AG08396 (cell line): ENCODE measurements around the gene CCDC187.

Source experiments
- DNase-seq: peaks from one replicate; pipeline ENCODE4 v3.0.0; 2012; ENCODE audit warnings: low spot score, mixed read lengths

CCDC187 gene

DNA sequence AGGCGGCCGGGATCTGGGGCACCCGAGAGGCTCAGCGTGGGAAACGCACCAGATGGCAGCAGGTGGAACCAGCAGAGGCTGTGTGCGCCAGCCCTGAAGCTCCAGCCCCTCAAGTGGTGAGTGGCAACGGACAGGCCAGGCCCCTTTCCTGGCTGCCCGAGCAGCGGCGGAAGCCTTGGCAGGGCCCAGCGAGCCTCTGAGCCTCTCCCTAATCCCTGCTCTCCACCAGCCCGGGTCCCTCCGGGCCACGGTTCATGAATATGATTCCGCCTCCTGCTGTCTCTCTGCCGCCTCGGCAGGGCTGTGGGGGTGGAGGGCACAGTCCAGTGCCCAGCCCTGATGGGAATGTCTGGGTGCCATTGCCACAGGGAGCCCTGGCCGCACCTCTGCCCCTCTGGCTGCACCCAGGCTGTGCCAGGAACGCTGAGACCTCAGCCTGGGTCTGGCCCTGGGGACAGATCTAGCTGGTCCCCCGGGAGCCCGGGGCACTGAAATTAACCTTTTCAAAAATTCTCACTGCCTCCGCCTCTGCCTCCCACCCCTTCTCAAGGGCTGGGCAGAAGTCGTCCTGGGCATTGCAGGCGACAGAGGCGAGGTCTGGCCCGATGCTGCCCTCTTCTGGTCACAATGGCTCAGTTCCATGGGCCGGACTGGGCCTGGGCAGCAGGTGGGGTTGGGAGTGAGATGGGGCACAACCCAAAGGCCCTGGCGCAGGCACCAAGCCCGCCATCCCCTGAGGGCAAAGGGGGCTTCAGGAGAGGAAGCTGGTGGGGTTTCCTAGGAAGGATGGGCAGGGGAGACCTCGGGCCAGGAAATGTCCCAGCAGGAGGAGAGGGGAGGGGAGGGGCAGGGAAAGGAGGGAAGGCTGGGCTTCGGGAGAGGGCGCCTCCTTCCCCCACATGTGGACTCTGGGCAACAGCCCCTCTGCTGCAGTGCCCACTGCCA is 20.3 kb downstream of the CCDC187 start:
- DNase-seq = peak; percentile 93

DNA sequence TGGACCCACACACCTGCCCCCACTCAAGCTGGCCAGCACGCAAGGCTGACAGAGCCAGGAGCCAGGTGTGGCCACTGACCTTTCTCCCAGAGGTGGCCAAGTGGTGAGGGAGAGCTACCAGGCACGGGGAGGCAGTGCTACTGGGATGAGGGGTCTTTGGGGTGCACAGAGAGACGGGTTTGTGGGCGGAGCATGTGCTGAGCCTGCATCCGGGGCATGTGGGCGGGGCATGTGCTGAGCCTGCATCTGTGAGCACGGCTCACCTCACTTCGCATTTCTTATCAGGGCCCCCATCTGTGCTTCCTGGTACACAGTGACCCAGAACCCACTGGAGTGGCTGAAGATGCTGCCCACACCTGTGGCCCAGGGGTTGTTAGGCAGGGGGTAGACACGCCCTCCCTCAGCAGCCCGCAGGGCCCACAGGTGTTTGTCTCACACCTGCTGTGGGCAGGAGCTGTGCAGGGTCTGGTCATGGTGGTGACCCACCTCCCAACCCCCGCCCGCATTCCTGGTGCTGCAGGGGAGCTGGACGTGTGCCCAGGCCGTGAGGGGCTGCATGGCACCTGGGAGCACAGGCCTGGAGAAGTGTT is 21.5 kb downstream of the CCDC187 start:
- no peak for DNase-seq

DNA sequence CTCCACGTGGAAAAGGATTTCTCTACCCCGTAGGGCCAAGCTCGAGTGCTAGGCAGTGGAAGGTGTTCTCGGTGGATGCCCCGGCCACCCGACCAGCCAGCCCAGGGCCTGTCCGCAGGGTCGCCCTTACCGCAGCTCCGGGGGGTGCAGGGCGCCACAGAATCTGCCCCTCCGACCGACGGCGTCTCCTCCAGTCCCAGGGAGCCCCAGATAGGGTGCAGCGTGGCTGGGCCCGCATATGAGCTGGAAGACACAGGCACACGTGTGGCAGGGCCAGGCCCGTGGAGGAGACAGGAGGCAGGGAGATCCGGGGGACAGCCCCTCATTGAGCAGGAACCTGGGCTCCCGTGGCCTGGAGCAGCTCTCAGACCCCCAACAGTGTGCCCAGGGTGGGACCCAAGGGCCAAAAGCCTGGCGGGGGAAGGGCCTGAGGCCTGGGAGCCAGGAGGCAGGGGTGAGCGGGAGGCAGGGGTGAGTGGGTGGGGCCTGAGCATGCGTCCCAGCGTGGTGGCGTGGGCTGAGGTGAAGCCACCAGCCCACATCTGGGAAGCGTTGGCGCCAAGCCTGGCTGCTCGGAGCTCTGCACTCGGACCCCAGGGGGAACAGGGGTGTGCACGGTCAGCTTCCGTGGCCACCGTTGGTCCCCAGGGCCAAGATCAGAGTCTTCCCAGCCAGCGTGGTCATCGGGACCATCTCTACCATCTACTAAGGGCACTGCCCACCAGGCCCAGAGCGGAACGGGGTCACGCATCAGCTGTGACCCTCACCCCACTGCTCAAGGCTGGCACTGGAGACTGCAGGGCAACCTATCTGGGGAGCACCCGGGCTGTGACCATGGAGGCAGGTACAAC is 22.2 kb downstream of the CCDC187 start:
- no peak for DNase-seq

DNA sequence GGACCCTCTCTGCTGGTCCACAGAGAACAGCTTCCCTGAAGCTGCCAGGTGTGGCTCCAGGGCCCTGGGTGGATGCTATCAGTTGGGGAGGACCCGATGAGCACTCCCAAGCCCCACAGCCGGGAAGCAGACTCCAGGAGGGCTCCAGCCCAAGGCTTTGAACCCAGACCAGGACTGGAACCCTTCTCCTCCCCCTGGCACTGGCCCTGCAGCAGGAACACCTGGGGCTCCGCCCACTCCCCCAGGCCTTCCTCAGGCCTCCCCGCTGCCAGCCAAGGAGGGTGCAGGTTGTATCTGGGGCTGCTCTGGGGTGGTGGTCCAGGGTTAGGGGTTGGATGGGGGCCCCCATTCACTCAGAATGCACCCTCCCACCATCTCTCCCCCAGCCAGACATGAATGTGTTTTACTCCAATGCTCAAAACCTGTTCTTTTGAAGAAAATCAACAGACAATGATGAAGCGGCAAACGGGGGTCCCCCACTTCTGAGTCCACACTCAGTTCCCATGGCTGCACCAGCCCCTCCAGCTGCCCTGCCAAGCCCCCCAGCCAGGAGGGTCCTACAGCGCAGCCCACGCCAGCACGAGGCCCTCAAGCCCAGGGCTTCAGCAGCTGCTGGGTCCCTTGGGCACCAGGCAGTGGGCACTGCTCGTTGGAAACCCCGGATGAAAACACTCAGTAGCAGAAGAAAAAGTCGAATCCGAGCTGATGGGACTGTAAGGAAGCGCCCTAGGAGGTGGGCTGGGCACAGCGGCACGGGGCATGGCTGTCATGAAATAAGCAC is 23.2 kb downstream of the CCDC187 start:
- no peak for DNase-seq

DNA sequence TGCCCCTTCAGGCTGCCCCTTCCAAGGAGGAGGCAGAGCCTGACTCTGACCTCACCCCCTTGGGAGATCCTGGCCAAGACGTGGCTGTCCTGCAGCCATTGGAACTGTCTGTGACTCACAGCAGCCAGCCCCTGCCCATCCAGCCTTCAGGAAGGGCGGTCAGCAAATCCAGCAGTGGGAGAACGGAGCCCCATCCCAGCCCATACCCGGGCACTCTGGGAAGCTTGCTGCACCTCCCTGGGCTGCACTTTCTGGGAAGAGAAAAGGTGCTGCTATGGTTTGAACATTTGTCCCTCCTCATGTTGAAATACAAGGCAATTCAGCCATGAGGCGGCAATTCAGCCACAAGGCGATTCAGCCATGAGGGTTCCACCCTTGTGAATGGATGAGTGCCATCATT is 24.4 kb downstream of the CCDC187 start:
- DNase-seq = no peak

DNA sequence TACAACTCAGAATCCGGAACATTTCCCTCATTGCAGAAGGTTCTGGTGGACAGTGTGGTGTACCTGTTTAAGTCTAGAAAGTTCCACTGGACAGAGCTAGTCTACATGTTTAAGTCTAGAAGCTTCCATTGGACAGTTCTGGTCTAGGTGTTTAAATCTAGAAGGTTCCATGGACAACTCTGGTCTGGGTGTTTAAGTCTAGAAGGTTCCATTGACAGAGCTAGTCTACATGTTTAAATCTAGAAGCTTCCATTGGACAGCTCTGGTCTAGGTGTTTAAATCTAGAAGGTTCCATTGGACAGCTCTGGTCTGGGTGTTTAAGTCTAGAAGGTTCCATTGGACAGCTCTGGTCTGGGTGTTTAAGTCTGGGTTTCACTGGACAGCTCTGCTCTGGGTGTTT is 25.0 kb downstream of the CCDC187 start:
- no peak for DNase-seq

DNA sequence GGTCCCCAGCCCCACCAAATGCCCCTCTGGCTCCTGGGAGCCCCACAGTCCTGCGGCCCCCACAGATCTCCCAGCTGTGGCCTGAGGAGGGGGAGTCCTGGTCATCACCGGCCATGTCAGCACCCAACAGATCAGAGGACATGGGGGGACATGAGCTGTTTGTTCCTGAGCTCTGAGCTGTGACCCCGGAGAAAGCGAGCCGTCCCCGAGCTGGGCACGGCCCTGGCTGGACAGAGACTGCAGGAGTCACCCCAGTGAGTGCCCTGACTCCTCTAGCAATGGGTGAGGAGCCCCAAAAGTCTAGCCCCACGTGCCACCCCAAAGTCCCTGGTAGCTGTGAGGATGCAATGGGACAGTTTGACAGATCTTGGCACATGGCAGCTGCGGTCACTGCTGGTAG is 25.7 kb downstream of the CCDC187 start:
- DNase-seq = no peak

DNA sequence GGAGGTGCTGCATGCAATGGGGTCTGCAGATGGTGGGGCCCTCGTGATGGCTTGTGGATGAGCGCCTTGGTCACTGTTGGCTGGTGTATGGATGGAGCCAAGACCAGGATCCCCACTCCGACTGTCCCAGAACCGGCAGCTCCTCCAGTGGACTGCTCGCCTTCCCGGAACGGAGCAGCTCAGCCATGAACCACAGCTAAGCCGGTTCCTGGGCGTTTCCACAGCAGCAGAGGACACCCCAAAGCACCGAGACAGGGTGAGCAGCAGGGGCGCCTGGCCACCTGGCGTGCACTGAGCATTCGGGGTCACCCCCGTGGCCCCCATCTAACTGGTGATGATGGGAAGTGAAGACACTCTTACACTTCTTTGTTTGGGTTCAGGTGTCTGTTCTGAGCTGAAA is 26.1 kb downstream of the CCDC187 start:
- no peak for DNase-seq

DNA sequence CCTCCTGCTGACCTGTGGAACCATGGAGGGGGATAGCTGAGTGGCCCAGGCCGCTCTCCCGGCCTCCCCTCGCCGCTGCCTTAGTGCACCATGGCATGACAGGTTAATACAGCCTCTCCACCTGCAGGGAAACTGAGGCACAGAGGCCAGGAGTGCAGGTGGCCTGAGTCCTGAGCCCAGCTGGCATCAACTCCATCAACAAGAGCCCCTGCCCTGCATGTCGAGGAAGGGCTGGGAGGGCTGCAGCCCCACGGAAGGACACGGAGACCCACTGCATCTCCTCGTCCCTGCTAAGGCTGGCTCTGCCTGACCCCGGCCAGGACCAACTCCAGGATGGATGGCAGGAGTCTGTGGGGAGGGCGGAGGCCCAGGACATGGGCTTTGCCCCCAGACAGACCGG is 27.2 kb downstream of the CCDC187 start:
- no peak for DNase-seq

DNA sequence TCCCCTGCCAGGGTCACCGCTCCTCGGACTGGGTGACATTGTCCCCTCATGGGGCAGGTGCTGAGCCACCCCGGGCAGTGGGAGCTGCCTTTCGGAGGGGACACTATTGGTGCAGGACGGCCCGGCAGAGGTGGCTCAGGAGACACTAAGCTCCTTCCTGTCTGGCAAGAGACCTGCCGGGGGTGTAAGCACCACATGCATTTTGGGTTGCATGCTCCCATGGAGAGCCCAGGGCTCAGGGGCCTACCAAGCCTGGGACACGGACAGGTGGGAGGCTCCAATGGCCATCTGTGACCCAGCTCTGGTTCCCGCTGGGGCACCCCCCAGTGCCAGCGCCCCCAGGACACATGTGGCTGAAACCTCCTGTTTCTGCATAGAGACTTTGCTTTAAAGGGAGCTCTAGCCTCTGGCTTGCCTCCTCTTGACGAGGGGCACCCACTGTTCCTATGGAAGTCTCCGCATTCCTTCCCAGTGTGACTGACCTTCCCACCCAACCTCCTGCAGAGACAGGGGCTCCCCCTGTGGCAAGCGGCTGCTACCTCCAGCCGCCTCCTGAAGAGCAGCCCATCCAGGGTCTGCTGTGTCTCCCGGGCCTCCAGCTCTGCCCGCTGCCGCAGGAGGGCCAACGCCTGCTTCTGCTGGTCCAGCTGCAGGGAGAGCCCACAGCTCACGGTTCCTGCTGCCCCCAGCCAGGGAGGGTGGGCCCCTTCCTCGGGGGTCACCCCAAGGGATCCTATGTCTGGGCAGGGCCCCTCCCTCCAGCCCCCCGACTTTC is 28.1 kb downstream of the CCDC187 start:
- DNase-seq = no peak

DNA sequence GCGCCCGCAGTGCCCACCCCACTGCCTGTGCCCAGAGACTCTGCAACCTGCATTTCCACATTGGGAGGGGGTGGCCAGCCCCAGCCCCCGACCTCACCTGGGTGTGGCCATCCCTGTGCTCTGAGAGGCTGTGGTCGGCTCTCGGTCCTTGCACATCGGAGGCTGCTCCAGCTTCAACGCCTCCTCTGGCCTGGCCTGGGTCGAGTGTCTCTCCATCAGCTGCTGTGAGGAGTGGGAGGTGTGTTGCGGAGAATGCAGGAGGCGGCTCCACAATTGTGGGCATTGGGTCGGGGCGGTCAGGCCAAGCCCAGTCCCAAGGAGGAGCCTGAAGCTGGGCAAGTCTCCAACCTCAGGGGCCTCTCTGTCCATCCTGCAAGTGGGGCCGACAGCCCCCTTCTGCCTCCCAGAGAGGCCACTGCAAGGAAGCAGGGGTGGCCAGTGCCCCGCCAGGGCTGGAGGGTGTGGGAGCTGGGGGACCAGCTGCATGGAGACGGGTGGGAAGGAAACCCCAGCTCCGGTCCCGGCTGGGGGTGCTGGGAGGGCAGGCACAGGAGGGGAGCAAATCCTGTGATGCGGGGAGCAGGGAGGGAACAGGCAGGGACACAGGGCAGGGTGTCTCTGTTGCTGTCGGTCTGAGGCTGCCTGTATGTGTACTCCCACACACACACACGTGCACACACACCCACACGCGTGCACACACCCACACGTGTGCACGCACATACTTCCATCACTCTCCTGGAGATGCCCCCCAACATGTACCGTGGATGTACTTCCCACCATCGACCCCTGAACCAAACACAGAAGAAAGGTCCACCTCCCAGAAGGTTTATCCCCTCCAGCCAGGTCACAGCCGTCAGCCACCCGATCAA is 28.9 kb downstream of the CCDC187 start:
- no peak for DNase-seq

DNA sequence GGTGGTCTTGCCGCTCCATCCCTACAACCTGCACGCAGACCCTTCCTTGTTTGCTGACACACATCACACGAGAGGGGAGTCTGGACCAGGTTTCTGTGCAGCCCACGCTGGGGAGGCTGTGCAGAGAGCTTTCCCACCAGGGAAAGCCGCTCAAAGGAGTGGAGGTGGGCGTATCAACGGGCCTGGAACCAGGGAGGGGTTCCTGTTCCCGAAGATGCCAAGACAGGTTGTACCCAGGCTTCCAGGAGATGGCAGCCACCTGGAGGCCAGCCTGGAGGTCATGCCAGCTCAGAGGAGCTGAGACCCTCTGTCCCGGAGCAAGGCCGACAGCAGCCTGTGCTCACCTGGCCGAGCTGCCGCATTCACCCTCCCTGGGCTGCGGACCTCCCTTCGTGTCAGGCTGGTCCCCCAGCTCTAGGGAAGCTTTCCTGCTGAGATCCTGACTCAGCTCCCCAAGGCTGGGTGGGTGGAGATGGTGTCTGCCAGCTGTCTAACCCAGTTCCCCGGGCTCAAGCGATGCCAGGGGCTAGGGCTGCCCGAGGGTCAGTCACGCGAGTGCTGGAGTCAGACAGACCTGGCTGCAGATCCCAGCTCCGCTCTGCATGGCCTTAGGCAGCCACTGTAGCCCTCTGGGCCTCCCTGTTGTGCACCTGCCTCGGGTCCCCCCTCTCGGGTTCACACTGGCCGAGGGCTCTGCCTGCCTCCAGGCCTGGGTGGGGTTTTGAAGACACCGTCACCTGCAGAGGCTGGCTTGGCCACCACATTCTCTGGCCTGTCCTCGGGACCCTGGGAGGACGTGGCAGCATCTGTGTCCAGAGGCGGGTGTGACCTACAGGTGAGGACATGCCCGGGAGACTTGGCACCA is 29.7 kb downstream of the CCDC187 start:
- DNase-seq = no peak

DNA sequence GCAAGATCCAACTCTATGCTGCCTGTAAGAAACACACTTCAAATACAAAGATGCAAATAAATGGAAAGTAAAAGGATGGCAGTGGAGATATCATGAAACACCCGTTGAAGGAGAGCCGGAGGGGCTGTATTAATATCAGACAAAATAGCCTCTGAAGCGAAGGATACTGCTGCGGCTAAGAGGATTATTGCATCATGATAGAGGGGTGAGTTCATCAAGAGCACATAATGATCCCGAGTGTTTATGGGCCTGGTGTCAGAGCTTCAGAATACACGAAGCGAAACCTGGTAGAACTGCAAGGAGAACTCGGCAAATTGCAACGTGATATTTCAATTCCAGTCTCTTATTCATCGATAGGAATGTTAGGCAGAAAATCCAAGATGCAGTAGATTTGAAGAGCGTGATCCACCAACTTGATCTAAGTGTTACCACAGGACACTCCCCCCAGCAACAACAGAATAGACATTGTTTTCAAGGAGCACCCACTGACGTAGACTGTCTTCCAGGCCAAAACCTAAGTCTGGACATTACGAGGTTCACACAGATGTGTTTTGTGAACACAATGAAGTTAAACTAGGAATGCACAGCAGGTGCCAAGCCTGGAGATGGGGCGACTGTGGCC is 30.5 kb downstream of the CCDC187 start:
- DNase-seq = no peak

DNA sequence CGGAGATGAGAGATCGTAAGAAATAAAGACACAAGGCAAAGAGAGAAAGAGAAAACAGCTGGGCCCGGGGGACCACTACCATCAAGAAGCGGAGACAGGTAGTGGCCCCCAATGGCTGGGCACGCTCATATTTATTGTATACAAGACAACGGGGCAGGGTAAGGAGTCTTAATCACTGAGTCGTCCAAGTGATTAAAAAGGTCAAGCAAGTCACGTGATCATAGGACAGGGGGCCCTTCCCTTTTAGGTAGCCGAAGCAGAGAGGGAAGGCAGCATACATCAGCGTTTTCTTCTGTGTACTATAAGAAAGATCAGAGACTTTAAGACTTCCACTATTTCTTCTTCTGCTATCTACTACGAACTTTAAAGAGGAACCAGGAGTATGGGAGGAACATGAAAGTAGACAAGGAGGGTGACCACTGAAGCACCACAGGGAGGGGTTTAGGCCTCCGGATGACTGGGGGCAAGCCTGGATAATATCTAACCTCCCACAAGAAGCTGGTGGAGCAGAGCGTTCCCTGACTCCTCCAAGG is 33.7 kb downstream of the CCDC187 start:
- DNase-seq = no peak

DNA sequence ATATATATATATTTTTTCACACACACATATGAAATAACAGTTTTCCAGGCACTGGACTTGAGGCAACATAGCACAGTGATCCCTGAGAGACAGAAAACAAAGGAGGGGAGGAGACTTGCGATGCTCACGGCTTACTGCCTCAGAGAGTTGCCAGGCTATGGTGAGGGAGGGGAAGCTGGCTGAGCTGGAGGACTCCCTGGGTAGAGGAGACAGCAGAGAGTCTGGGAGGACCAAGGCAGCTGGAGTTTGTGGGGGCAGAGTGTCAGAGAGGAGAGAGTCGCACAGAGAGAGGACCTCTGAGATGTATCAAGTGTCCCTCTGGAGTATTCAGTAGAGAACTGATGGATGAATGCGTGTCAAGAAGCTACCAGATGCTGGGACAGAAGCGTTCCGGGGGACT is 35.2 kb downstream of the CCDC187 start:
- DNase-seq = no peak

DNA sequence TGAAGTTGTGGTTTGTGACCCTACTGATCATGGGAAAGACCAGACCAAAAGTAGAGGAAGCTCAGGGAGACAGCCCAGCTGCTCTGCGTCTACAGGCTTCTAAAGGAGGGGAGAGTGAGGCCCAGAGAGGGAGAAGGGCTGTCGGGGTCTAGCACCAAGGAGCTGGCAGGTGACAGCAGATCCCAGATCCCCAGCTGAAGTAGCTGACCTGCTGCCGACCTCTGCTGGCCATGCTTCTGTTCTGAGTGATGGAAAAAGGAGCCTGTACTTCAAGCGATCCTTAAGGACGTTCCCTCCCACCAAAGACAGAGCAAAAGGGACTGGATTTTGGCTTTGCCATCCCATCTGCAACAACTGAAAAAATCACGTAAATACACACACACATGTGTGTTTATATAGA is 35.6 kb downstream of the CCDC187 start:
- DNase-seq = no peak

DNA sequence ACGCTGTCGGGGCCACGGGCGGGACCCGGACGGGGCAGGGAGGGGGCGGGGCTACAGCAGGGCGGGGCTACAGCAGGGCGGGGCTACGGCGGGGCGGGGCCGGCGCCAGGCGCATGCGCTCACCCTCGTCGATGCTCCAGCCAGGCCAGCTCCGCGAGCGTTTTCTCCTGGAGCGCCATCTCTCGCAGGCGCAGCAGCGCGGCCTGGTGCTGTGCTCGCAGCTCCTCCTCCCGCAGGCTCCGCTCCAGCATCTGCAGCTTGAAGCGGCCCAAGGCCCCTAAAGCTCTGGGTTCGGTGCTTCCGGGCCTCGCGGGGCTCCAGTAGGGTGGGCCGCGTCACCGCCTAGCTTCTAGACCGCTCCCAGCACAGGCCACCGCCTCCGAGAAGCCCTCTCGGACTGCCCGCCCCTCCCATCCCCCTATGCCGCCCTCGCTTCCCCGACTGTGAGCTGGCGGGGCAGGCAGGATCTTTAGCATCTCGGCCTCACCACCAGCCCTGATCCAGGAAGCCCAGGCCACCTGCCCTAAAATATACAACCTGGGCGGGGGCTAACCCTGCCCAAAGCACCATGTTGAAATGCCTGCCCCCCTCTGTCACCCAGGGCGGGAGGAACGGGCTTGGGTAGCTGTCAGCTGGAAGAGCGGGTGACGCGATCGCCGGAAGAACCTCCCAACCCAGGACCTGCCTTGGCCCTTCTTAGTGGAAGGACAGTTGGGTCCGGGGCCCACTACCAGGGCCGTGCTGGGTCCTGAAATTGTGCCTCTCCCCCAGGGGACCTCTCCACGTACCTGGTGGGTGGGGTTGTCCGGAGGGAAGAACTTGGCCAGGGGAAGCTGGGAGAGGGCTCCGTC is 36.4 kb downstream of the CCDC187 start:
- DNase-seq = peak; percentile 99
